ENCODE results near the gene IFITM5.
"Not testable (repeated sequence)": the region's sequence is repeated elsewhere in the genome, so short reads cannot be mapped to it uniquely, and the experiment has no call there.

The IFITM5 gene

GRCh38 chr11:291281-292210 lies 7.8 kb downstream of the IFITM5 start:
- Histone ChIP-seq H3K4me1 (ENCODE audit: insufficient read depth, low read length) (peaks cover 20% of the 10 kb centered on the region), H3K9ac (ENCODE audit: low read depth, low read length) (peak overlapping the region; percentile 7; the same call in 1 of the 2 replicates)

GRCh38 chr11:290621-291231 lies 8.6 kb downstream of the IFITM5 start:
- no peak overlapping the region for H3K4me3 ChIP-seq (ENCODE audit: low read length)
- H3K9me3 ChIP-seq (ENCODE audit: insufficient read depth, low read depth, low read length): no peaks in the 10 kb centered on the region
- 91% methylated on average over 13 of the region's 13 CpGs for WGBS
- no peak overlapping the region for H3K27ac ChIP-seq (ENCODE audit: low read depth, low read length)
- H3K9ac ChIP-seq (ENCODE audit: low read depth, low read length): peak overlapping the region; percentile 22; the same call in 1 of the 2 replicates
- peaks cover 20% of the 10 kb centered on the region for H3K4me1 ChIP-seq (ENCODE audit: insufficient read depth, low read length)
- H3K36me3 ChIP-seq (ENCODE audit: insufficient read depth, low read length): peaks cover 33% of the 10 kb centered on the region
- peaks cover 23% of the 10 kb centered on the region for H3K27me3 ChIP-seq (ENCODE audit: insufficient read depth, low read length)

More at GRCh38 chr11:291281-292210, 7.8 kb downstream of the IFITM5 start:
- peaks cover 19% of the 10 kb centered on the region for H3K27me3 ChIP-seq (ENCODE audit: insufficient read depth, low read length)
- no peaks in the 10 kb centered on the region for H3K9me3 ChIP-seq (ENCODE audit: insufficient read depth, low read depth, low read length)
- peak overlapping the region; percentile 40; the same call in 1 of the 2 replicates for H3K27ac ChIP-seq (ENCODE audit: low read depth, low read length)
- peaks cover 33% of the 10 kb centered on the region for H3K36me3 ChIP-seq (ENCODE audit: insufficient read depth, low read length)
- 55% methylated on average over 44 of the region's 44 CpGs for WGBS
- no peak overlapping the region for H3K4me3 ChIP-seq (ENCODE audit: low read length)

- no peak overlapping the region; the same call in 1 of the 2 replicates for H3K9ac ChIP-seq (ENCODE audit: low read depth, low read length)
- peaks cover 20% of the 10 kb centered on the region for H3K4me1 ChIP-seq (ENCODE audit: insufficient read depth, low read length)
- H3K4me3 ChIP-seq (ENCODE audit: low read length): peak overlapping the region; percentile 44
- peaks cover 23% of the 10 kb centered on the region for H3K27me3 ChIP-seq (ENCODE audit: insufficient read depth, low read length)
- WGBS: 89% methylated on average over 48 of the region's 48 CpGs
- peaks cover 28% of the 10 kb centered on the region for H3K36me3 ChIP-seq (ENCODE audit: insufficient read depth, low read length)
- no peak overlapping the region for H3K27ac ChIP-seq (ENCODE audit: low read depth, low read length)
- no peaks in the 10 kb centered on the region for H3K9me3 ChIP-seq (ENCODE audit: insufficient read depth, low read depth, low read length)
Observed at GRCh38 chr11:289712-290620, 9.4 kb downstream of the IFITM5 start.

GRCh38 chr11:289398-289711 lies 10.0 kb downstream of the IFITM5 start:
- no peak overlapping the region for H3K27ac ChIP-seq (ENCODE audit: low read depth, low read length)
- peaks cover 23% of the 10 kb centered on the region for H3K27me3 ChIP-seq (ENCODE audit: insufficient read depth, low read length)
- H3K4me3 ChIP-seq (ENCODE audit: low read length): peak overlapping the region; percentile 44
- H3K9me3 ChIP-seq (ENCODE audit: insufficient read depth, low read depth, low read length): no peaks in the 10 kb centered on the region
- H3K4me1 ChIP-seq (ENCODE audit: insufficient read depth, low read length): peaks cover 20% of the 10 kb centered on the region
- 51% methylated on average over 9 of the region's 14 CpGs for WGBS
- peaks cover 23% of the 10 kb centered on the region for H3K36me3 ChIP-seq (ENCODE audit: insufficient read depth, low read length)
- H3K9ac ChIP-seq (ENCODE audit: low read depth, low read length): no peak overlapping the region; the same call in 1 of the 2 replicates

- no peak within 1 kb of the TSS for H3K27ac ChIP-seq (ENCODE audit: low read depth, low read length)
Observed at GRCh38 chr11:288478-289397, 10.6 kb downstream of the IFITM5 start, which contains the start of gene PGGHG. Gene PGGHG, plus strand, starts transcription at chr11:289126. Its CDS starts 691 bp downstream, at chr11:289817.

GRCh38 chr11:287821-288477 lies 11.4 kb downstream of the IFITM5 start:
- Histone ChIP-seq H3K9me3 (ENCODE audit: insufficient read depth, low read depth, low read length) (no peaks in the 10 kb centered on the region), H3K27ac (ENCODE audit: low read depth, low read length) (no peak overlapping the region), H3K36me3 (ENCODE audit: insufficient read depth, low read length) (peaks cover 11% of the 10 kb centered on the region; the same call in 1 of the 2 replicates), H3K4me3 (ENCODE audit: low read length) (peak overlapping the region; percentile 57), H3K27me3 (ENCODE audit: insufficient read depth, low read length) (peaks cover 25% of the 10 kb centered on the region), H3K9ac (ENCODE audit: low read depth, low read length) (peak overlapping the region; percentile 19; the same call in 1 of the 2 replicates), H3K4me1 (ENCODE audit: insufficient read depth, low read length) (peaks cover 20% of the 10 kb centered on the region)
- WGBS: 41% methylated on average over 41 of the region's 41 CpGs

More at GRCh38 chr11:288478-289397, 10.6 kb downstream of the IFITM5 start, which contains the start of gene PGGHG:
- H3K9ac ChIP-seq (ENCODE audit: low read depth, low read length): peak within 1 kb of the TSS; percentile 35; the same call in 1 of the 2 replicates
- H3K27me3 ChIP-seq (ENCODE audit: insufficient read depth, low read length): peaks cover 23% of the 10 kb centered on the region
- under 1% methylated on average over 93 of the region's 112 CpGs for WGBS
- H3K36me3 ChIP-seq (ENCODE audit: insufficient read depth, low read length): peaks cover 16% of the 10 kb centered on the region; the same call in 1 of the 2 replicates
- H3K4me3 ChIP-seq (ENCODE audit: low read length): peak within 1 kb of the TSS; percentile 57
- peaks cover 20% of the 10 kb centered on the region for H3K4me1 ChIP-seq (ENCODE audit: insufficient read depth, low read length)
- no peaks in the 10 kb centered on the region for H3K9me3 ChIP-seq (ENCODE audit: insufficient read depth, low read depth, low read length)

- Histone ChIP-seq H3K4me3 (ENCODE audit: low read length) (peak overlapping the region; percentile 57; the same call in 1 of the 2 replicates), H3K27me3 (ENCODE audit: insufficient read depth, low read length) (peaks cover 33% of the 10 kb centered on the region), H3K4me1 (ENCODE audit: insufficient read depth, low read length) (peaks cover 20% of the 10 kb centered on the region)
- not testable (repeated sequence) for H3K36me3 ChIP-seq (ENCODE audit: insufficient read depth, low read length); H3K27ac ChIP-seq (ENCODE audit: low read depth, low read length); H3K9ac ChIP-seq (ENCODE audit: low read depth, low read length); H3K9me3 ChIP-seq (ENCODE audit: insufficient read depth, low read depth, low read length)
- 91% methylated on average over 25 of the region's 27 CpGs for WGBS
Observed at GRCh38 chr11:286977-287820, 12.1 kb downstream of the IFITM5 start.

GRCh38 chr11:285894-286220 lies 13.5 kb downstream of the IFITM5 start:
- peaks cover 46% of the 10 kb centered on the region for H3K27me3 ChIP-seq (ENCODE audit: insufficient read depth, low read length)
- H3K9ac ChIP-seq (ENCODE audit: low read depth, low read length): no peak overlapping the region
- 0 out of 2 replicates have a peak, but pooled peaks cover 5% of the 10 kb centered on the region for H3K36me3 ChIP-seq (ENCODE audit: insufficient read depth, low read length)
- H3K9me3 ChIP-seq (ENCODE audit: insufficient read depth, low read depth, low read length): no peaks in the 10 kb centered on the region
- no peak overlapping the region for H3K27ac ChIP-seq (ENCODE audit: low read depth, low read length)
- WGBS: 93% methylated on average over 8 of the region's 8 CpGs
- no peak overlapping the region for H3K4me3 ChIP-seq (ENCODE audit: low read length)
- H3K4me1 ChIP-seq (ENCODE audit: insufficient read depth, low read length): peaks cover 14% of the 10 kb centered on the region
